H1 (cell line): ENCODE measurements around the gene ARL5C. TPM values are rescaled to one million over a fixed set of nuclear protein-coding genes. Genes with fewer than 3 reads are reported as not detected.

Source experiments
- CTCF ChIA-PET: fragments of 300-600 bp; sonication (Branson Sonifier 250); formaldehyde crosslinking; loops from one replicate; lab custom pipeline; 2021; ENCODE audit not compliant: partially characterized antibody; lab: Charles Lee
- POLR2A ChIA-PET: fragments of 300-600 bp; sonication (Branson Sonifier 250); formaldehyde crosslinking; loops from one replicate; lab custom pipeline; 2021; ENCODE audit warnings: inconsistent platforms; ENCODE audit not compliant: partially characterized antibody; lab: Charles Lee
- DNase-seq, 2 experiments: peaks; one replicate each; pipeline versions ENCODE4 v3.0.0 to v3.0.0-alpha.2; 2010 to 2022; ENCODE audit warnings: low spot score in 2 of 2, low read depth in 1 of 2, mixed read lengths in 1 of 2
- FAIRE-seq: peaks from 2 replicates; lab custom pipeline; 2011; peaks lifted over from hg19 to GRCh38; lab: Jason Lieb, UNC
- H2AFZ ChIP-seq: 2 replicates; pipeline ENCODE4 v1.8.1; 2012; ENCODE audit warnings: low read length, inconsistent platforms
- H2AK5ac ChIP-seq: 2 replicates; pipeline ENCODE4 v1.6.1; 2013; ENCODE audit warnings: low read depth, low read length
- H2BK120ac ChIP-seq: replicated peaks from 2 replicates; pipeline ENCODE3; 2013; ENCODE audit warnings: low read depth, low read length, inconsistent platforms
- H2BK12ac ChIP-seq: 2 replicates; pipeline ENCODE4 v1.6.1; 2013; ENCODE audit warnings: low read depth, low read length
- H2BK15ac ChIP-seq: 2 replicates; pipeline ENCODE4 v1.6.1; 2013; ENCODE audit warnings: low read length
- H2BK20ac ChIP-seq: 2 replicates; pipeline ENCODE4 v1.6.1; 2013; ENCODE audit warnings: low read length
- H2BK5ac ChIP-seq: 2 replicates; pipeline ENCODE4 v1.6.1; 2013; ENCODE audit warnings: low read depth, low read length
- H3K14ac ChIP-seq: 2 replicates; pipeline ENCODE4 v1.6.1; 2013; ENCODE audit warnings: inconsistent platforms; ENCODE audit not compliant: insufficient read length
- H3K18ac ChIP-seq: 2 replicates; pipeline ENCODE4 v1.6.1; 2013; ENCODE audit warnings: low read length; ENCODE audit errors: extremely low read depth
- H3K23ac ChIP-seq: 2 replicates; pipeline ENCODE4 v1.6.1; 2013; ENCODE audit warnings: inconsistent platforms; ENCODE audit not compliant: insufficient read length
- H3K23me2 ChIP-seq: 2 replicates; pipeline ENCODE4 v1.6.1; 2013; ENCODE audit warnings: low read depth, low read length
- H3K27ac ChIP-seq: 2 replicates; pipeline ENCODE4 v1.6.1; 2011; ENCODE audit warnings: low read depth, low read length, inconsistent platforms
- H3K27me3 ChIP-seq, 4 experiments: replicated peaks in 1 of 4; 1 replicate in 1 of 4; 2 replicates in 3 of 4; pipeline versions ENCODE4 v1.6.1 to v1.8.1; 2011 to 2013; ENCODE audit warnings: low read length in 3 of 4, mild to moderate bottlenecking in 3 of 4, inconsistent platforms in 2 of 4, mixed read lengths in 2 of 4, moderate library complexity in 1 of 4; ENCODE audit not compliant: control insufficient read depth in 3 of 4, insufficient read depth in 3 of 4; ENCODE audit errors: extremely low read depth in 1 of 4
- H3K36me3 ChIP-seq, 4 experiments: 2 replicates each; pipeline versions ENCODE4 v1.6.1 to v1.8.1; 2011 to 2013; ENCODE audit warnings: mild to moderate bottlenecking in 4 of 4, low read length in 3 of 4, moderate library complexity in 2 of 4, control low read depth in 1 of 4, inconsistent platforms in 1 of 4; ENCODE audit not compliant: insufficient read depth in 4 of 4, control insufficient read depth in 2 of 4
- H3K4ac ChIP-seq: replicated peaks from 2 replicates; pipeline ENCODE3; 2013; ENCODE audit warnings: low read length, low read depth, mixed read lengths, inconsistent platforms; ENCODE audit not compliant: insufficient read length
- H3K4me1 ChIP-seq, 4 experiments: replicated peaks in 1 of 4; 1 replicate in 1 of 4; 2 replicates in 3 of 4; pipeline versions ENCODE4 v1.6.1 to v1.8.1; 2011 to 2013; ENCODE audit warnings: low read length in 3 of 4, inconsistent platforms in 2 of 4, mixed read lengths in 1 of 4; ENCODE audit not compliant: insufficient read depth in 4 of 4, control insufficient read depth in 3 of 4
- H3K4me2 ChIP-seq, 2 experiments: 2 replicates each; pipeline versions ENCODE4 v1.6.1 to v1.8.1; 2011 to 2013; ENCODE audit warnings: low read depth in 2 of 2, low read length in 2 of 2, control low read depth in 1 of 2, inconsistent platforms in 1 of 2, mild to moderate bottlenecking in 1 of 2; ENCODE audit not compliant: insufficient read depth in 1 of 2
- H3K4me3 ChIP-seq, 4 experiments: fragments of 200-600, 300-600 bp in 1 of 4; sonication (generic), shearing (Covaris generic), sonication (Bioruptor Twin) in 1 of 4; 2 replicates each; pipeline versions ENCODE4 v1.5.1 to v1.8.1; 2011 to 2016; ENCODE audit warnings: low read length in 4 of 4, low read depth in 3 of 4, control low read depth in 2 of 4, inconsistent platforms in 2 of 4, mild to moderate bottlenecking in 2 of 4, mixed read lengths in 1 of 4, moderate library complexity in 1 of 4; ENCODE audit not compliant: insufficient read depth in 2 of 4; ENCODE audit errors: extremely low read depth in 1 of 4
- H3K56ac ChIP-seq: replicated peaks from 2 replicates; pipeline ENCODE3; 2013; ENCODE audit warnings: low read depth, mild to moderate bottlenecking, mixed read lengths, low read length, inconsistent platforms; ENCODE audit not compliant: insufficient read length
- H3K79me1 ChIP-seq: 2 replicates; pipeline ENCODE4 v1.6.1; 2013; ENCODE audit warnings: low read depth, low read length, control low read depth
- H3K79me2 ChIP-seq, 2 experiments: 2 replicates each; pipeline versions ENCODE4 v1.6.1 to v1.8.1; 2012 to 2013; ENCODE audit warnings: low read length in 2 of 2, mild to moderate bottlenecking in 2 of 2, inconsistent platforms in 1 of 2; ENCODE audit not compliant: insufficient read depth in 2 of 2, control insufficient read depth in 1 of 2
- H3K9ac ChIP-seq, 4 experiments: replicated peaks in 1 of 4; 1 replicate in 1 of 4; 2 replicates in 3 of 4; pipeline versions ENCODE4 v1.6.1 to v1.8.1; 2011 to 2013; ENCODE audit warnings: low read depth in 3 of 4, low read length in 3 of 4, control low read depth in 2 of 4, mild to moderate bottlenecking in 2 of 4, moderate library complexity in 2 of 4, inconsistent platforms in 1 of 4; ENCODE audit errors: extremely low read depth in 1 of 4
- H3K9me3 ChIP-seq, 2 experiments: 2 replicates each; pipeline versions ENCODE4 v1.6.1 to v1.8.1; 2012 to 2013; ENCODE audit warnings: mild to moderate bottlenecking in 2 of 2, moderate library complexity in 2 of 2, control low read depth in 1 of 2, inconsistent platforms in 1 of 2, low read depth in 1 of 2, low read length in 1 of 2, mixed read lengths in 1 of 2; ENCODE audit not compliant: insufficient read depth in 2 of 2
- H4K20me1 ChIP-seq, 2 experiments: replicated peaks in 1 of 2; 2 replicates each; pipeline versions ENCODE3 to v1.8.1; 2011 to 2013; ENCODE audit warnings: inconsistent platforms in 2 of 2, low read length in 2 of 2, mild to moderate bottlenecking in 1 of 2; ENCODE audit not compliant: insufficient read depth in 2 of 2, control insufficient read depth in 1 of 2
- H4K5ac ChIP-seq: 2 replicates; pipeline ENCODE4 v1.6.1; 2013; ENCODE audit warnings: low read length, low read depth, mixed read lengths, inconsistent platforms; ENCODE audit not compliant: insufficient read length
- H4K8ac ChIP-seq: 2 replicates; pipeline ENCODE4 v1.8.0; 2013; ENCODE audit warnings: mild to moderate bottlenecking, moderate library complexity, low read length, inconsistent platforms; ENCODE audit not compliant: insufficient read depth; ENCODE audit errors: extremely low read depth
- H4K91ac ChIP-seq: replicated peaks from 2 replicates; pipeline ENCODE3; 2013; ENCODE audit warnings: low read length, mixed read lengths, inconsistent platforms; ENCODE audit not compliant: insufficient read length
- ATF2 ChIP-seq: IDR thresholded peaks from 2 replicates; pipeline ENCODE4 v1.6.1; 2012; ENCODE audit warnings: low read length, inconsistent platforms
- BCL11A ChIP-seq, 2 experiments: IDR thresholded peaks; one replicate each; pipeline ENCODE4 v1.6.1; 2011; ENCODE audit warnings: low read depth in 2 of 2, low read length in 2 of 2, mild to moderate bottlenecking in 2 of 2
- CBX5 ChIP-seq: fragments of 300-800, 300-1000 bp; sonication (generic); IDR thresholded peaks from 2 replicates; pipeline ENCODE4 v1.7.1; 2016; ENCODE audit warnings: antibody characterized with exemption, low read length, low read depth
- CBX8 ChIP-seq: fragments of 300-800, 300-1000 bp; sonication (generic); IDR thresholded peaks from 2 replicates; pipeline ENCODE4 v1.7.1; 2016; ENCODE audit warnings: low read depth, low read length, borderline replicate concordance
- CHD2 ChIP-seq: IDR thresholded peaks from 2 replicates; pipeline ENCODE4 v1.6.1; 2012; ENCODE audit warnings: low read length, improper control_type of control experiment
- EP300 ChIP-seq, 2 experiments: IDR thresholded peaks; 1 replicate in 1 of 2; 2 replicates in 1 of 2; pipeline ENCODE4 v1.6.1; 2011 to 2012; ENCODE audit warnings: low read depth in 2 of 2, low read length in 2 of 2, mild to moderate bottlenecking in 2 of 2, borderline replicate concordance in 1 of 2, inconsistent platforms in 1 of 2, moderate library complexity in 1 of 2
- KDM5A ChIP-seq: fragments of 200-600 bp; IDR thresholded peaks from 2 replicates; pipeline ENCODE4 v1.7.1; 2012; ENCODE audit warnings: mild to moderate bottlenecking, low read length, inconsistent platforms, mixed read lengths
- RBBP5 ChIP-seq: IDR thresholded peaks from 2 replicates; pipeline ENCODE4 v1.7.1; 2012; ENCODE audit warnings: low read depth, mild to moderate bottlenecking, inconsistent platforms, low read length, moderate library complexity, borderline replicate concordance
- RXRA ChIP-seq: IDR thresholded peaks from 2 replicates; pipeline ENCODE4 v1.6.1; 2011; ENCODE audit warnings: low read depth, mild to moderate bottlenecking, low read length, moderate library complexity; ENCODE audit not compliant: insufficient read depth
- SP1 ChIP-seq: IDR thresholded peaks from 2 replicates; pipeline ENCODE4 v1.6.1; 2011; ENCODE audit warnings: low read depth, low read length
- TBP ChIP-seq: IDR thresholded peaks from 2 replicates; pipeline ENCODE4 v1.6.1; 2011; ENCODE audit warnings: low read depth, low read length, improper control_type of control experiment
- ZNF274 ChIP-seq: IDR thresholded peaks from 2 replicates; pipeline ENCODE4 v1.7.0; 2012; ENCODE audit warnings: low read length, borderline replicate concordance; ENCODE audit errors: extremely low read depth
- WGBS, 2 experiments: shearing (Covaris generic) in 1 of 2; methylation state at CpG; one replicate each; pipeline versions ENCODE4 v1.1.6 to v1.1.7; 2013 to 2015; ENCODE audit warnings: low lambda C conversion rate in 2 of 2, mixed read lengths in 2 of 2, inconsistent platforms in 1 of 2, low coverage in 1 of 2, missing lambda C conversion rate in 1 of 2; ENCODE audit not compliant: insufficient replicate concordance in 2 of 2, insufficient coverage in 1 of 2, insufficient read length in 1 of 2; ENCODE audit errors: extremely low coverage in 1 of 2, missing lambda C conversion rate in 1 of 2; 5-methylcytosine and 5-hydroxymethylcytosine counted together
- polyA plus RNA-seq, 7 experiments: library from polyadenylated mRNA; depleted of rRNA in 3 of 7; stranded (reverse) in 5 of 7; unstranded in 2 of 7; fragments of >200 nt in 5 of 7; fragments of 200-250 nt in 2 of 7; gene quantifications; 1 replicate in 5 of 7; 2 replicates in 1 of 7; 4 replicates in 1 of 7; pipeline versions ENCODE4 v1.2.1 to v1.2.3, GENCODE V29; 2011 to 2013; ENCODE audit warnings: missing spikeins in 2 of 7, mixed read lengths in 2 of 7
- total RNA-seq: library from RNA; stranded (reverse); fragmentation: NEBNext Ultra II Directional; extraction: Animal tissue kit (Norgen Biotek cat#: 25700); gene quantifications from 2 replicates; pipeline ENCODE4 v1.2.1, GENCODE V29; 2021

The ARL5C gene
- total and polyA plus RNA-seq, 2 of the 8 experiments (the other 6 are each of a cell fraction or from before 2014, with no cell fraction given), result not detected

- H3K27me3 ChIP-seq, result no peaks in the 10 kb centered on the region
- no peak overlapping the region for H3K4me2 ChIP-seq
- no peak overlapping the region for H3K9ac ChIP-seq
- H2BK15ac ChIP-seq, result no peak overlapping the region
- H2BK12ac ChIP-seq, result no peak overlapping the region
- H3K18ac ChIP-seq, result no peak overlapping the region
- no peak overlapping the region for H4K5ac ChIP-seq
- no peak overlapping the region for H2BK5ac ChIP-seq
- ChIA-PET POLR2A (no interaction called here), CTCF (interaction anchor here (0.6 to 1.0 kb wide), 2 partner anchors 18 to 150 kb away, joined by 3 to 5 read pairs; no protein-coding TSS in a partner anchor)
- no peak overlapping the region for H2AFZ ChIP-seq
- no peaks in the 10 kb centered on the region for H3K36me3 ChIP-seq
- no peaks in the 10 kb centered on the region for H3K79me1 ChIP-seq
- WGBS, 2 experiments, result 94% methylated on average over 6 of the region's 6 CpGs; no CpG with 5 or more reads in 1 of the 2 experiments
- DNase-seq, result no peak
- no peak overlapping the region for H3K4me3 ChIP-seq
- no peak overlapping the region for H2BK20ac ChIP-seq
- H3K4ac ChIP-seq, result no peak overlapping the region
- H3K27ac ChIP-seq, result no peak overlapping the region
- no peaks in the 10 kb centered on the region for H4K20me1 ChIP-seq
- no peaks in the 10 kb centered on the region for H3K79me2 ChIP-seq
- H4K8ac ChIP-seq, result no peak overlapping the region
- H3K23ac ChIP-seq, result no peak overlapping the region
- H2AK5ac ChIP-seq, result no peak overlapping the region
- FAIRE-seq, result no peak
- no peak overlapping the region for H3K56ac ChIP-seq
- peaks cover 0 to 3% (median 0%) of the 10 kb centered on the region in 4 experiments; a peak in 2 of 7 replicates for H3K4me1 ChIP-seq
- no peak overlapping the region for H2BK120ac ChIP-seq
- H3K14ac ChIP-seq, result no peak overlapping the region
- no peaks in the 10 kb centered on the region for H3K23me2 ChIP-seq
- H4K91ac ChIP-seq, result no peak overlapping the region
- no peaks in the 10 kb centered on the region for H3K9me3 ChIP-seq
- TF ChIP-seq TBP (no peak), KDM5A (no peak), ZNF274 (no peak), BCL11A (IDR thresholded peaks at IDR 0.05; ENCODE audit: low read depth in 2 of 2, low read length in 2 of 2) (no peak), RBBP5 (no peak), CBX8 (no peak), EP300 (IDR thresholded peaks at IDR 0.05; ENCODE audit: borderline replicate concordance in 1 of 2, low read depth in 2 of 2, low read length in 2 of 2) (no peak), CBX5 (no peak), CHD2 (no peak), ATF2 (no peak), RXRA (no peak), SP1 (no peak)
These were observed 31.1 kb downstream of the ARL5C start for GRCh38 chr17:39134878-39135277.
